K562 treated with DMSO at 1 percent for 48 hours (cell line): ENCODE measurements around the gene EFHC1. TPM values are rescaled to one million over a fixed set of nuclear protein-coding genes. Genes with fewer than 3 reads are reported as not detected.

Experiments used
- total RNA-seq: library from RNA; unstranded; fragments of 300-600 nt; gene quantifications from 2 replicates; pipeline ENCODE4 v1.2.3, GENCODE V29; 2022; ENCODE audit warnings: low replicate concordance; ENCODE audit errors: extremely low read depth

EFHC1 gene
- not detected in 2 replicates for total RNA-seq

GRCh38 chr6:52419809-52420667 is at the start of gene EFHC1:
Gene EFHC1 (plus strand): TSS chr6:52420342. CDS start chr6:52420411, 69 bp downstream.

Other genes with a start within 250 kb of the EFHC1 start
- not detected in 2 replicates for gene IL17A, start 234.0 kb upstream of the EFHC1 start, total RNA-seq
- gene IL17F, start 175.8 kb upstream of the EFHC1 start, total RNA-seq: not detected in 2 replicates
- 161 TPM in 1 of 2 replicates, not detected in the other for gene MCM3, start 135.6 kb upstream of the EFHC1 start, total RNA-seq
- not detected in 2 replicates for gene PAQR8, start 58.2 kb upstream of the EFHC1 start, total RNA-seq
- not detected in 2 replicates for gene TRAM2, start 156.7 kb downstream of the EFHC1 start, total RNA-seq